IgD-negative memory B cell (primary cell): ENCODE measurements around the gene CXCL3. TPM values are rescaled to one million over a fixed set of nuclear protein-coding genes. Genes with fewer than 3 reads are reported as not detected.

ENCODE experiments used
- H3K27ac Mint-ChIP-seq, 3 donors: one replicate each; pipeline ENCODE4 v1.8.0; 2020 to 2022; ENCODE audit warnings: mild to moderate bottlenecking in 3 of 3, mixed read lengths in 3 of 3, moderate library complexity in 1 of 3
- H3K27me3 Mint-ChIP-seq: one replicate; pipeline ENCODE4 v1.8.0; 2021; ENCODE audit warnings: mixed read lengths
- H3K36me3 Mint-ChIP-seq: one replicate; pipeline ENCODE4 v1.8.0; 2020; ENCODE audit warnings: mild to moderate bottlenecking, mixed read lengths
- H3K4me1 Mint-ChIP-seq, 3 donors: one replicate each; pipeline ENCODE4 v1.8.0; 2020 to 2022; ENCODE audit warnings: mixed read lengths in 3 of 3, mild to moderate bottlenecking in 1 of 3
- H3K4me3 Mint-ChIP-seq, 4 donors: one replicate each; pipeline ENCODE4 v1.8.0; 2020 to 2022; ENCODE audit warnings: mild to moderate bottlenecking in 4 of 4, mixed read lengths in 4 of 4, moderate library complexity in 3 of 4
- H3K9me3 Mint-ChIP-seq, 3 donors: one replicate each; pipeline ENCODE4 v1.8.0; 2020 to 2021; ENCODE audit warnings: mixed read lengths in 3 of 3, mild to moderate bottlenecking in 1 of 3
- polyA plus RNA-seq: library from polyadenylated mRNA; unstranded; fragments of 300-500 nt; fragmentation: Illumina TruSeq; gene quantifications from one replicate; pipeline ENCODE4 v1.2.3, GENCODE V29; 2021

CXCL3 gene
- polyA plus RNA-seq, 1 donor from 2014 or later = not detected

DNA sequence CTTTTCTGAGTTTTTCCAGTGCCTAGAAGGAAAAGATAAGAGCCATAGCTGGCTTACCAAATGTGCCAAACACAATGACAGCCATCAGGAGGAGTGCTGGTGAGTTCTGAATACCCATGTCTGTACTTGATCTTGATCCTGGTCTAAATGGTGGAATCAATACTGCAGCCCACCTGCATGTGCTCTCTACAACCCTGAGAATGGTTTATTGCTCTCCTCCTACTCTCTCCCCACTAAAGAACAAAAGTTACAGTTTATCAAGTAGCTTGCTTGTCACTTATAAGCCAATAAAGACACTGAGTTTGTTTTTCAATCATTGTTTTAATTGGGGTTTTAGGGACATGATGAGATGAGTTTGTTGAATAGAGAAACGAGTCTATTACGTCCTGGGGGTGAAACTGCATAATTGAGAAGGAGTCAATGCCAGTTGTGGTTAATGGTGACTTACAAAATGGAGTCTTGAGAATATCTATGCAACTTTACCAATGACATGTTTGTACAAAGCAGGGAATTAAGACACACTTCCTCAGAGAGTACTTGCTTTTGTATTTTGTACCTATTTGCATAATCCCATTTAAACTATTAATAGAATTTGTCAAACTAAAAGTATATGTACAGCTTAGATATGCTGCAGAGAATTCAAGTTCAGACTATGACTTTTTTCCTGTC, 20.8 kb upstream of the CXCL3 start:
- Mint-ChIP-seq H3K36me3 (no peaks in the 10 kb centered on the region), H3K4me3 (no peak overlapping the region), H3K4me1 (no peaks in the 10 kb centered on the region), H3K27ac (no peak overlapping the region), H3K9me3 (no peaks in the 10 kb centered on the region), H3K27me3 (no peaks in the 10 kb centered on the region)

DNA sequence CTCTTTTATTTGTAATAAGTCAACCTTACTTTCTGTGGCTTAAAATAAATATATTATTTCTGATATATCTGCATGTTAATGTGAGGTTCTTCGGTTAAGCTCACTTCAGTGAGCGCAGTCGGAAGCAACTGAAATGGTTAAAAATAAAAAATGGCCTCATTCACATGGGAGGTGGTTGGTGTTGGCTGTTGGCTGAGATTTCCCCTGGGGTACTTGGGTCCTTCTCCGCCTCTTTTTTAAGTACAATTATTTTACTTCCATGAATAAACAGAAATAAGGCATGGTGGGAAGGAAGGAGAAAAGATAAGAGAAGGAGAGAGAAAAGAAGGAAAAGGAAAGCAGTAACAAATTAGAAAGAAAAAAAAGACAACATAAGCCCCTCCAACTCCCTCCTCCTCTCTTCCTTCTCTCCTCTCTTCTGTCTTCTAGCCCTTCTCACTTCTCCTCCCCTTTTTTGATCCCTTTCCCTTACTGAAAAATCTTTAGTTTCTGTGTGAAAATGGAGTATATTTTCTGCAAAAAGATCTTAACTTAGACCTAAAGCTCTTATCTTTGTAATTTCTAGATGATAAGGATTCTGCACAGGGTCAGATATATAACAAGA, 19.7 kb upstream of the CXCL3 start:
- Mint-ChIP-seq H3K4me1 (no peaks in the 10 kb centered on the region), H3K27me3 (no peaks in the 10 kb centered on the region), H3K9me3 (no peaks in the 10 kb centered on the region), H3K4me3 (no peak overlapping the region), H3K36me3 (no peaks in the 10 kb centered on the region), H3K27ac (no peak overlapping the region)

DNA sequence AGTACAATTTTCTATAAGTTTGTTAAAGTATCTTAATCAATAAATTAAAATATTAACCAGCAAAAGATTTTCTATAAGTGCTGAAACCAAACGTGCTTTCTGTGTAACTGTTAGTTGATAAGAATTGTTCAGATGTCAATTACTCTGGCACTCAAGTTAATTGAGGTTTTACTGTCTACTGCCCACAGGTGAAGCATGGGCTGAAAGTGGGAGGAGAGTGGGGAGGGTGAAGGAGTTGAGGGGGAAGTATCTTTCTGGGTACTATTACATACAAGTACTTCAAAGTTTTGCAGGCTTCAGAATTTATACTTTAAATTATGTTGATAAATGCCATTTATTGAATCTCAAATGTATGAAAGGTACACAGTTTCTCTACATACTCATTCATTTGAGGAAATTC, 19.1 kb upstream of the CXCL3 start:
- no peaks in the 10 kb centered on the region for H3K4me1 Mint-ChIP-seq
- H3K4me3 Mint-ChIP-seq = no peak overlapping the region
- H3K9me3 Mint-ChIP-seq = no peaks in the 10 kb centered on the region
- no peaks in the 10 kb centered on the region for H3K36me3 Mint-ChIP-seq
- H3K27me3 Mint-ChIP-seq = no peaks in the 10 kb centered on the region
- no peak overlapping the region for H3K27ac Mint-ChIP-seq

DNA sequence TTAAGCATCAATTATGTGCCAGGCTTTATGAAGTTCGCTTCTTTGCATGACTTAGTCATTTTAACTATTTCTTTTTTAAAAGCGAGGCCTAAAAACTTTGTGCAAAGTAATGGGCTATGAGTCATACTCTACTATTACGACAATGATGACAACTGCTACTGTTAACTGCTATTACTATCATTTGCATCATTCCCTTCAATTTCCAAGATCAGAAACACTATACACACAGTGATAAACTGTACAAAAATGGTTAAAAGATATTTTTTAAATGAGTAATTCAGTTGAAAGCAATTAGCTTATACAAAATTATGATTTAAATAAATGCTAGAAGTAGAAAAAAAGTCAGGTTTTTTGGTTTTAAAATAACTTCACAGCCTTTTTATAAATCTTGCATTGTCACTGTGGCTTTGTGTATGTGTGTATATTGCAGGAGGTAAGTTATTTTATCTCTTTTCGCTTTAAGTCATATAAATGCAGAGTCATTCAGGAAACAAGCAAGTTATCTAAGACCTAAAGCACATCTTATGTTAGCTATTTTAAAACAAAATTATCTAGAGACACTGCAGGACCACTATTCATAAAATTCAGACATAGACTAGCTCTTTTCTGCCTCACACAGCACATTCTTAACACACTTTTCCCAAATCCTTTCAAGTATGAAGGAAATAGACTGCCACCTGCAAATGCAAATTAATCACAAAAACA, 18.5 kb upstream of the CXCL3 start:
- Mint-ChIP-seq H3K27ac (no peak overlapping the region), H3K27me3 (no peaks in the 10 kb centered on the region), H3K4me3 (no peak overlapping the region), H3K9me3 (peaks cover 0 to 3% (median 0%) of the 10 kb centered on the region in 3 donors), H3K36me3 (no peaks in the 10 kb centered on the region), H3K4me1 (no peaks in the 10 kb centered on the region)

DNA sequence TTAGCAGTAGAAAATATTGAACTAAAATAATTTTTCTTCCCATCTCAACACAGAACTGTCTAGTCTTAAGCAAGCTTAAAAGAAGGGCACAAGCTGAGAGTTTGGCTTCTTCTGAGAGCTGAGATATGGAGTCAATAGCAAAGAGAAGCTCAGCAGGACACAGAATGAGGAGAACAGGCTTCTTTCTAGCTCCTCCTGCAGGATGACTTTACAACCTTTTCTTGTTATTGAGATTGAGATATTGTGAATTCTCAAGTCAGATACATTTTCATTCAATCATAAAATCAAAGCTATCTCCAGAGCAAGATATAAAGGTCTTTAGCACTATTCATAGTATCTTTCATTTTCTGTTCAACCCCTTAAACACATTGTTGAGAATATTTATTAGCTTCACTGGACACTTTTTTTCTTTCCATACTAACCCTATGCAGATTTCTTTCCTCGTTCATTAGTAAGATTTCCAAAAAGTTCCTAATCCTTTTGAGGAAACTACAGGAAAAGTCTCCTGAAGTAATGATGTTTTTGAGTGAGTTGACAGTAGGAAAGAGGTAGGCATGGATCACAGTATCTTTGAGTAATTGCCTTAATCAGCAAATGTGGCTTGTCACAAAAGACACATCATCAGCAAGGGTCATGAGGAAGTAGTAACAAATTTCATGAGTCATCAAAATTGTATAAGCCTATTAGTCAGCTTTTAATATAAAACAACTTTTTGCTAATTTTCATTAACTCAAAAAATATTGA, 17.8 kb upstream of the CXCL3 start:
- Mint-ChIP-seq H3K9me3 (peaks cover 0 to 3% (median 0%) of the 10 kb centered on the region in 3 donors), H3K27me3 (no peaks in the 10 kb centered on the region), H3K4me3 (no peak overlapping the region)

DNA sequence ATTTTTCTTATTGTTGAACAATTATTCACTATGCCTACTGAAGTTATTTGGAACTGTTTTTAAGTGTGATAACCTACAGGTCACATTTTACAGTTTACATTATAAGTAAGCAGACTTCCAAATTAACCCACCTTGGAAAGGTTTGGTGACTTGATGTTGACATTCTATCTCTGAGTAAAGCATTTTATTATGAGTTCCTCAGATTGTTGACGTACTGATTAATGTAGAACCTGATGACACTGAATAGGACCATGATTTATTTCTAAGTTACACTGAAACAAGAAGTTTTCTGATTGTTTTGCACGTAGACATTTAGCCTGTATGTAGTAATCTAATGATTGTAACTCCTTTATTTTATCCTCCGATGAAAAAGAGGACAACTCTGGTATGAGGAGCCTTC, 17.0 kb upstream of the CXCL3 start:
- Mint-ChIP-seq H3K27ac (no peak overlapping the region), H3K9me3 (peaks cover 0 to 5% (median 0%) of the 10 kb centered on the region in 3 donors), H3K4me3 (no peak overlapping the region), H3K4me1 (no peaks in the 10 kb centered on the region), H3K27me3 (no peaks in the 10 kb centered on the region), H3K36me3 (no peaks in the 10 kb centered on the region)

More for the DNA sequence above, 17.8 kb upstream of the CXCL3 start:
- Mint-ChIP-seq H3K36me3 (no peaks in the 10 kb centered on the region), H3K4me1 (no peaks in the 10 kb centered on the region), H3K27ac (no peak overlapping the region)

DNA sequence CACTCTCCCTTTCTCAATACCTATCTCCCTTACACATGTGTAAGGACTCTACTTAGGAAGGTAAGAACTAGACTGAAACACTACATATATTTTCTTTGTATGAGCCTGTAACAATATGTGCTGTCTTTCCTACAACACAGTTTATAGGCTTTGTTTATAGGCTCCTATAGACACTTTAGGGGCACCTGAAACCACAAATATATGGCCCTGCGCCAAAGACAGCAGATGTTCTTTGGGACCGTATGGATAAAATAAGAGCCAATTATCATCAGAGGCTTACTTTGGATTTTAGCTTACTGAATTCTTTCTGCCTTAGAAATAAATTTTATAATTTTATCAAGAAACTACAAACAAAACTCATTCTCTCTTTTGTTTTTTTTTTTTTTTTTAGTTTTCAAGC, 16.6 kb upstream of the CXCL3 start:
- H3K36me3 Mint-ChIP-seq = no peaks in the 10 kb centered on the region
- no peaks in the 10 kb centered on the region for H3K27me3 Mint-ChIP-seq
- H3K4me3 Mint-ChIP-seq = no peak overlapping the region
- H3K9me3 Mint-ChIP-seq = peaks cover 0 to 5% (median 0%) of the 10 kb centered on the region in 3 donors
- no peaks in the 10 kb centered on the region for H3K4me1 Mint-ChIP-seq
- H3K27ac Mint-ChIP-seq = no peak overlapping the region

DNA sequence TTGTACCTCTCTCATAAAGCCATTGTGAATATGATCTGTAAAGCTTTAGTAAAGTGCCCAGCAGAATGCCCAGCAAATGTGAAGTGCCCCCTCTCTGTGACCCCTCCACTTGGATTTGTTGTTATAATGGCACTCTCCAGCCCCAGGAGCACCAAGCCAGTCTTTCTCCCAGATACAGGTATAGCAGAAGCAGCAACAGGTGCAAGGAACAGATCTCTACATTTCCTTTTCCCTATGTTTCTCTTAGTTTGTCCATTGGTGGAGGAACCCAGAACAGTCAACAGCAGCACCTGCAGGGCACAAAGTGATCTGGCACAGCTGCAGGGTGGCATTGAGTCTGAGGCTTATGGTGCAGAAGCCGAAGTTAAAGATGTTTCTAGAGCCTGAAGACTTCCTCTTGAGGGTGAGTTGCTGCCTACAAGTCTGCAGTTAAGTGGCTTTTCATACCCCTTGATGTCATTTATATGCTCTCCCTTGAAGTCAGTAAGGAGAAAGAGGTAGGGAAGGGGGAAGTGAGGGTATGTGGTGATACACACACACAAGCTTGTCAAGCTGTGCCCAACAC, 16.1 kb upstream of the CXCL3 start:
- Mint-ChIP-seq H3K27me3 (no peaks in the 10 kb centered on the region), H3K36me3 (no peaks in the 10 kb centered on the region), H3K4me3 (no peak overlapping the region), H3K27ac (no peak overlapping the region), H3K9me3 (peaks cover 0 to 5% (median 0%) of the 10 kb centered on the region in 3 donors), H3K4me1 (no peaks in the 10 kb centered on the region)

DNA sequence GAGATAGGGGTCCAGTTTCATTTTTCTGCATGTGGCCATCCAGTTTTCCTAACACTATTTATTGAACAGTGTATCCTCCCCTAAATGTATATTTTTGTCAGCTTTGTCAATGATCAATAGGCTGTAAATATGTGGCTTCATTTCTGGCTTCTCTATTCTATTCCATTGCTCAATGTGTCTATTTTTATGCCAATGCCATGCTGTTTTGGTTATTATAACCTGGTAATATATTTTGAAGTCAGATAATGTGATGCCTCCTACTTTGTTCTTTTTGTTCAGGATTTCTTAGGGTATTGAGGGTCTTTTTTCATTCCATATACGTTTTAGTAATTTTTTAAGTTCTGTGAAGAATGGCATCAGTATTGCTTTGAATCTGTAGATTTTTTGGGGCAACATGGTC, 8.7 kb upstream of the CXCL3 start:
- H3K27ac Mint-ChIP-seq = no peak overlapping the region
- H3K9me3 Mint-ChIP-seq = peaks cover 10 to 13% (median 11%) of the 10 kb centered on the region in 3 donors
- H3K4me1 Mint-ChIP-seq = no peaks in the 10 kb centered on the region
- H3K27me3 Mint-ChIP-seq = peaks cover 2% of the 10 kb centered on the region
- H3K4me3 Mint-ChIP-seq = no peak overlapping the region
- H3K36me3 Mint-ChIP-seq = no peaks in the 10 kb centered on the region

DNA sequence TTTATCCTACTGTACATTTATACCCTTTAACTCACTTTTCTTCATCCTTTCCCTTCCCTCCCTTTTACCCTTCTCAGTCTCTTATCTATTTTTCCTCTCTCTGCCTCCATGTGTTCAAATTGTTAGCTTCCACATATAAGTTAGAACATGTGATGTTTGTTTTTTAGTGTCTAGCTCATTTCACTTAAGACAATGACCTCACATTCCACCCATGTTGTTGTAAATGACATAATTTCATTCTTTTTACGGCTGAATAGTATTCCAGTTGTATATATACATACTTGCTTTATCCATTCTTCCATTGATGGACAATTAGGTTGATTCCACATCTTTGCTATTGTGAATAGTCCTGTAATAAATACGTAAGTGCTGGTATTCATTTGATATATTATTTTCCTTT, 7.3 kb upstream of the CXCL3 start:
- Mint-ChIP-seq H3K36me3 (no peaks in the 10 kb centered on the region), H3K27me3 (peaks cover 7% of the 10 kb centered on the region), H3K27ac (peak overlapping the region in 1 of 3 donors; percentile 33), H3K9me3 (peaks cover 10 to 11% (median 11%) of the 10 kb centered on the region in 3 donors), H3K4me3 (no peak overlapping the region), H3K4me1 (no peaks in the 10 kb centered on the region)

DNA sequence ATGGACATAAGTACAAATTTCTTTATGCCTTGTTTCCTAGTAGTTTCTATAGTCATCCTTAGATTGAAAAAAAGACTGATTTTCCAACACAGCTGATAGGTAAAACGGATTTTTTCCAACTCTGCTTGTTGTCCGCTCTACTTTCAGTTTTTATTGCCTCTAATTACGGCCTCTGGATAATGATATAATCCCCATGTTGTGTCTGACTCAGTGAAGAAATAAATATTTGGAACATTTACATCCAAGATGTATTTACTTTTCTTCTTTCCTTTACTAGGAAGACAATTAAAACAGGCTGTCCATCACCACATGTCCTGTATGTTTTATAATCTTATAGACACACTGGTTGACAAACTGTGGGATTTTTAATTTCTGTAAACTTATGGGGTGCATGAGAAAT, 6.8 kb upstream of the CXCL3 start:
- Mint-ChIP-seq H3K4me1 (no peaks in the 10 kb centered on the region), H3K4me3 (no peak overlapping the region), H3K27me3 (peaks cover 8% of the 10 kb centered on the region), H3K36me3 (no peaks in the 10 kb centered on the region), H3K27ac (no peak overlapping the region), H3K9me3 (peaks cover 10 to 11% (median 11%) of the 10 kb centered on the region in 3 donors)

DNA sequence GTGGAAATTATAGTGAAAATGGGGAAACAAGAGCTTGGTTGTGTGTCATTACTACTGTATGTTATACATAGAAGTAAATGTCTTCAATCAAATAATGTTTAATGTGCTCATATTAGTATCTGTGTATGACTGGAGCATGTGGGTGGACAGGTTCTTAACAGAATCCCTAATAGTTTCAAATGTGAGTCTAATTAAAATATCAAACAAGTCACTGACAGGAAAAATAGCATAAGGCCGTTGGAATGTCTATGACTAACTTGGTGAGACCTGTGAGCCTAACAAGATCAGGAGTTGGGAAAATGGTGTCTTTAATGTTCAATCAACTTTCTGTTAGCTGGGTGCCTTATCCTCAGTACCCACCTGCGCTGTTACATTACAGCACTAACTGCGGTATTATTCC, 6.2 kb upstream of the CXCL3 start:
- H3K9me3 Mint-ChIP-seq = peaks cover 10 to 11% (median 11%) of the 10 kb centered on the region in 3 donors
- no peak overlapping the region for H3K27ac Mint-ChIP-seq
- no peaks in the 10 kb centered on the region for H3K36me3 Mint-ChIP-seq
- H3K4me3 Mint-ChIP-seq = no peak overlapping the region
- H3K4me1 Mint-ChIP-seq = no peaks in the 10 kb centered on the region
- H3K27me3 Mint-ChIP-seq = peaks cover 13% of the 10 kb centered on the region

DNA sequence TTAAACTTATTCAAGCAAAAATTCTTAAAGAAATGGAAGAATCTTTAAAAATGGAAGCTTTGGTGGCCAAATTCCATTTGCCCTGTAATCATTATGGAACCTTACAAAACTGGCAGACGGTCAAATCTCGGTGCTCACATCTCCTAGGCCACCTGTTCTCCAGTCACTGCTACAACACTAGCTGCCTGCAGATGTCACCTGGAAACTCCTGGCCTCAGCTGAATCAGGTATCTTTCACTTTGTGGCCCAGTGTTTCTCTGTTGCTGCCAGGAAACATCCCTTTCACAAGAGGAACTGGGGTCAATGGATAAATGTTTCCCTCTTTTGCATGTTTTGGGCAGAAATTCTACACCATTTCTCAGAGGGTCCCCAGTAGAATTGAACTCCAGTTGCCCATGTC, 4.2 kb upstream of the CXCL3 start:
- Mint-ChIP-seq H3K27ac (no peak overlapping the region), H3K36me3 (no peaks in the 10 kb centered on the region), H3K27me3 (peaks cover 30% of the 10 kb centered on the region), H3K9me3 (peaks cover 6 to 11% (median 6%) of the 10 kb centered on the region in 3 donors), H3K4me3 (no peak overlapping the region), H3K4me1 (peaks cover 5 to 11% (median 7%) of the 10 kb centered on the region in 3 donors)

DNA sequence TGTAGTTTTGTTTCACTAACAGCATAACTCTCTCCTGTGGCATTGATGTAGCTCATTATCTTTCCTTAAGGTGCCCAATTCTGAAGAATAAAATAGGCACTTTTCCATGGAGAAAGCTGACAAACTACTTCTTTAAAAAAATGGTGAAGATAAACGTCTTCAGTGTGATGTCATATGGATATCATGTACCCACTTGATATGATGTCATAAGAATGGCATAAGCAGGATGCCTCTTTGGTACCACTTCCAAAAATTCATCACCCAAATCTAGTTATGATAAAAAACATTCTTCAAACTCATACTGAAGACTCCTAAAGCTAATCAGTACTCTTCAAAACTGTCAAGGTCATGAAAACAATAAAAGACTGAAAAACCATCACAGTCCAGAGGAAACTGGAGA, 2.9 kb upstream of the CXCL3 start:
- Mint-ChIP-seq H3K27me3 (peaks cover 36% of the 10 kb centered on the region), H3K36me3 (no peaks in the 10 kb centered on the region), H3K4me1 (peaks cover 5 to 14% (median 7%) of the 10 kb centered on the region in 3 donors), H3K4me3 (no peak overlapping the region), H3K9me3 (peaks cover 0 to 2% (median under 1%) of the 10 kb centered on the region in 3 donors), H3K27ac (no peak overlapping the region)

DNA sequence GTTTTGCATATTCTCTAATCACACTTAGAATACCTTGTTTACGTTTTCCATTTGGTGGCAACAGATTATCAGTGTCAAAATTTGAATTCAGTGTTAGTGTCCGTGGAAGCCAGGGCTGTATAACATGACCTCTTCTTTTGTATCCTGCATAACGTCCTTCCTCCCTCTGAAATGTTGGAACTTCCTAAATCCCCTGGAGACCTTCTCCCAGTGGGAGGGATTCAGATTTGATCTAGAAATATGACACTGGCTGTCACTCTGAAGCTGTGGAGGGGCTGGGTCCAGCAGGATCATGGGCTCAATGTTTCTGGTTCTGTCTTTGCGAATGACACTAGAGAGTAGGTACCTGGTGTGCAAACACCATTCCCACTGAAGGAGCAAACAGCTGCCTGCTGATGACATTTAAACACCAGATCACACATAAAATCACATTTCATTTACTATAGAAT, 850 bp upstream of the CXCL3 start:
- Mint-ChIP-seq H3K27me3 (peaks cover 46% of the 10 kb centered on the region), H3K27ac (no peak overlapping the region), H3K4me1 (peaks cover 5 to 14% (median 7%) of the 10 kb centered on the region in 3 donors), H3K9me3 (no peaks in the 10 kb centered on the region), H3K36me3 (no peaks in the 10 kb centered on the region), H3K4me3 (peak overlapping the region; percentile 1 to 91 (median 78))
